Breast epithelium (tissue), 4 donors: ENCODE results near the gene PDZRN3. TPM values are rescaled to one million over a fixed set of nuclear protein-coding genes. Genes with fewer than 3 reads are reported as not detected.

ENCODE experiments used
- DNase-seq, 2 donors: peaks; one replicate each; pipeline ENCODE4 v3.0.0-alpha.2; 2019; ENCODE audit warnings: low spot score in 2 of 2
- H3K27ac ChIP-seq, 2 donors: fragments of 200-600 bp; sonication (generic) in 1 of 2; one replicate each; pipeline ENCODE4 v1.5.1; 2016 to 2019; ENCODE audit warnings: mild to moderate bottlenecking in 1 of 2
- H3K27me3 ChIP-seq, 2 donors: fragments of 200-600 bp; sonication (generic) in 1 of 2; one replicate each; pipeline versions ENCODE4 v1.5.1 to v1.6.0; 2017 to 2019; ENCODE audit warnings: control low read depth in 1 of 2, mild to moderate bottlenecking in 1 of 2
- H3K36me3 ChIP-seq: fragments of 200-600 bp; one replicate; pipeline ENCODE4 v1.5.1; 2019
- H3K4me1 ChIP-seq, 2 donors: fragments of 200-600 bp; sonication (generic); one replicate each; pipeline ENCODE4 v1.5.1; 2016 to 2019; ENCODE audit warnings: control low read depth in 1 of 2
- H3K4me3 ChIP-seq, 3 donors: fragments of 200-600 bp; sonication (generic); 1 replicate in 2 of 3; 2 replicates in 1 of 3; pipeline ENCODE4 v1.5.1; 2016 to 2019; ENCODE audit warnings: mild to moderate bottlenecking in 3 of 3, moderate library complexity in 2 of 3
- H3K9me3 ChIP-seq, 2 donors: fragments of 200-600 bp; sonication (generic) in 1 of 2; one replicate each; pipeline ENCODE4 v1.5.1; 2016 to 2019; ENCODE audit warnings: control low read depth in 1 of 2
- CTCF ChIP-seq, 3 donors: fragments of 450-650 bp; IDR thresholded peaks; one replicate each; pipeline ENCODE4 v1.5.1; 2016 to 2017; ENCODE audit warnings: antibody characterized with exemption in 3 of 3, mild to moderate bottlenecking in 3 of 3, moderate library complexity in 3 of 3
- POLR2A ChIP-seq: fragments of 450-650 bp; IDR thresholded peaks from one replicate; pipeline ENCODE4 v1.6.1; 2016; ENCODE audit warnings: antibody characterized with exemption, mild to moderate bottlenecking, moderate library complexity
- POLR2AphosphoS5 ChIP-seq, 3 donors: sonication (generic); formaldehyde crosslinking; IDR thresholded peaks; one replicate each; pipeline ENCODE4 v1.6.1; 2017; ENCODE audit warnings: antibody characterized with exemption in 3 of 3
- intact Hi-C: fragments of 100-400 bp; cut with DNase I; formaldehyde crosslinking; loops from one replicate; pipeline ENCODE4 v1.15.1; 2023; ENCODE audit warnings: low total_unique reads
- total RNA-seq, 3 donors: library from RNA; depleted of rRNA; stranded (reverse); fragments of >200 nt; gene quantifications; one replicate each; pipeline ENCODE4 v1.1.0, GENCODE V29; 2016

PDZRN3 gene
- total RNA-seq, 3 donors from 2014 or later: 36.0 to 79.6 (median 37.6) TPM

- intact Hi-C loops: no loop called here
- Histone ChIP-seq H3K9me3 (no peaks in the 10 kb centered on the region), H3K36me3 (no peaks in the 10 kb centered on the region), H3K4me1 (no peaks in the 10 kb centered on the region), H3K27me3 (no peaks in the 10 kb centered on the region), H3K27ac (no peak overlapping the region), H3K4me3 (no peak overlapping the region)
- DNase-seq: no peak
- TF ChIP-seq POLR2AphosphoS5 (IDR thresholded peaks at IDR 0.05) (no peak), POLR2A (no peak), CTCF (IDR thresholded peaks at IDR 0.05) (no peak)
Measured at GRCh38 chr3:73475717-73476116, 149.0 kb downstream of the PDZRN3 start.

- H3K36me3 ChIP-seq: no peaks in the 10 kb centered on the region
- no peaks in the 10 kb centered on the region for H3K27me3 ChIP-seq
- TF ChIP-seq POLR2AphosphoS5 (IDR thresholded peaks at IDR 0.05): no peak
- no peak overlapping the region for H3K4me3 ChIP-seq
- no peaks in the 10 kb centered on the region for H3K9me3 ChIP-seq
- no peaks in the 10 kb centered on the region for H3K4me1 ChIP-seq
- intact Hi-C loops: no loop called here
- no peak overlapping the region for H3K27ac ChIP-seq
- DNase-seq: no peak
Measured at GRCh38 chr3:73475175-73475574, 149.6 kb downstream of the PDZRN3 start.

GRCh38 chr3:73474619-73475018 is 150.1 kb downstream of the PDZRN3 start:
- H3K4me3 ChIP-seq: no peak overlapping the region
- no peak for TF ChIP-seq POLR2AphosphoS5 (IDR thresholded peaks at IDR 0.05)
- TF ChIP-seq CTCF (IDR thresholded peaks at IDR 0.05): no peak
- no peak for TF ChIP-seq POLR2A
- H3K27me3 ChIP-seq: no peaks in the 10 kb centered on the region
- H3K36me3 ChIP-seq: no peaks in the 10 kb centered on the region
- DNase-seq: no peak
- H3K9me3 ChIP-seq: no peaks in the 10 kb centered on the region
- intact Hi-C loops: no loop called here
- no peaks in the 10 kb centered on the region for H3K4me1 ChIP-seq
- no peak overlapping the region for H3K27ac ChIP-seq

GRCh38 chr3:73473898-73474416 is 150.8 kb downstream of the PDZRN3 start:
- no peak for TF ChIP-seq POLR2AphosphoS5 (IDR thresholded peaks at IDR 0.05)
- no peak for TF ChIP-seq POLR2A
- no peak for TF ChIP-seq CTCF (IDR thresholded peaks at IDR 0.05)
- intact Hi-C loops: no loop called here
- no peak overlapping the region for H3K4me3 ChIP-seq
- no peaks in the 10 kb centered on the region for H3K4me1 ChIP-seq
- H3K27ac ChIP-seq: no peak overlapping the region
- H3K36me3 ChIP-seq: no peaks in the 10 kb centered on the region
- no peak for DNase-seq
- H3K9me3 ChIP-seq: no peaks in the 10 kb centered on the region
- H3K27me3 ChIP-seq: no peaks in the 10 kb centered on the region

GRCh38 chr3:73473181-73473897 is 151.4 kb downstream of the PDZRN3 start:
- TF ChIP-seq POLR2A: no peak
- Histone ChIP-seq H3K4me3 (no peak overlapping the region), H3K4me1 (no peaks in the 10 kb centered on the region), H3K9me3 (no peaks in the 10 kb centered on the region), H3K27ac (no peak overlapping the region), H3K27me3 (no peaks in the 10 kb centered on the region), H3K36me3 (no peaks in the 10 kb centered on the region)
- intact Hi-C loops: no loop called here
- no peak for DNase-seq

GRCh38 chr3:73471986-73472787 is 152.6 kb downstream of the PDZRN3 start:
- Histone ChIP-seq H3K9me3 (no peaks in the 10 kb centered on the region), H3K36me3 (no peaks in the 10 kb centered on the region), H3K27me3 (no peaks in the 10 kb centered on the region), H3K4me3 (no peak overlapping the region), H3K27ac (peak overlapping the region in 1 of 2 donors; percentile 72), H3K4me1 (no peaks in the 10 kb centered on the region)
- intact Hi-C loops: no loop called here
- DNase-seq: no peak
- TF ChIP-seq POLR2AphosphoS5 (IDR thresholded peaks at IDR 0.05): no peak
- no peak for TF ChIP-seq CTCF (IDR thresholded peaks at IDR 0.05)
- no peak for TF ChIP-seq POLR2A
